WTC11 (cell line): ENCODE measurements around the gene KIAA1328. TPM values are rescaled to one million over a fixed set of nuclear protein-coding genes. Genes with fewer than 3 reads are reported as not detected.

Source experiments
- ATAC-seq: fragments of 200-7000 bp; cut with Tn5 transposase; 2 replicates; pipeline ENCODE4 v1.10.0; 2021; ENCODE audit warnings: mild to moderate bottlenecking, moderate library complexity
- CTCF ChIA-PET: fragments of 300-600 bp; sonication (Branson Sonifier 250); formaldehyde crosslinking; loops from one replicate; lab custom pipeline; 2021; ENCODE audit warnings: antibody characterized with exemption; lab: Charles Lee
- POLR2A ChIA-PET: fragments of 350-600 bp; sonication (Branson Sonifier 250); formaldehyde crosslinking; loops from one replicate; lab custom pipeline; 2021; ENCODE audit warnings: antibody characterized with exemption; lab: Charles Lee
- DNase-seq: peaks from one replicate; pipeline ENCODE4 v3.0.0; 2021; ENCODE audit warnings: low spot score
- H3K27ac Mint-ChIP-seq: 2 replicates; pipeline ENCODE4 v1.8.0; 2021; ENCODE audit warnings: mixed read lengths
- H3K27me3 Mint-ChIP-seq: 2 replicates; pipeline ENCODE4 v1.8.0; 2021; ENCODE audit warnings: low read depth, mild to moderate bottlenecking, moderate library complexity, mixed read lengths
- H3K36me3 Mint-ChIP-seq: 2 replicates; pipeline ENCODE4 v1.8.0; 2021; ENCODE audit warnings: mixed read lengths
- H3K4me1 Mint-ChIP-seq: 2 replicates; pipeline ENCODE4 v1.8.0; 2022; ENCODE audit warnings: mixed read lengths
- H3K4me3 Mint-ChIP-seq: 2 replicates; pipeline ENCODE4 v1.8.0; 2021; ENCODE audit warnings: mild to moderate bottlenecking, moderate library complexity, mixed read lengths
- H3K9me3 Mint-ChIP-seq: 2 replicates; pipeline ENCODE4 v1.8.0; 2021; ENCODE audit warnings: mixed read lengths
- ATF1 ChIP-seq: sonication (generic); formaldehyde crosslinking; IDR thresholded peaks from 2 replicates; pipeline ENCODE4 v1.8.1; 2023; ENCODE audit warnings: mild to moderate bottlenecking, moderate library complexity, missing genetic modification reagents
- ATF6 ChIP-seq: sonication (generic); formaldehyde crosslinking; IDR thresholded peaks from 2 replicates; pipeline ENCODE4 v1.8.1; 2023; ENCODE audit warnings: mild to moderate bottlenecking, missing genetic modification reagents
- ETV6 ChIP-seq: sonication (generic); formaldehyde crosslinking; IDR thresholded peaks from 2 replicates; pipeline ENCODE4 v1.8.1; 2022; ENCODE audit warnings: mild to moderate bottlenecking, missing genetic modification reagents
- GTF2I ChIP-seq: fragments of 250-450 bp; sonication (Bioruptor Pico); conservative IDR thresholded peaks from 2 replicates; pipeline ENCODE4 v1.4.0; 2021; ENCODE audit warnings: mild to moderate bottlenecking
- JUN ChIP-seq: sonication (generic); formaldehyde crosslinking; IDR thresholded peaks from 2 replicates; pipeline ENCODE4 v1.8.0; 2023; ENCODE audit warnings: mild to moderate bottlenecking, missing genetic modification reagents
- NFATC4 ChIP-seq: fragments of 250-450 bp; sonication (Bioruptor Pico); IDR thresholded peaks from 2 replicates; pipeline ENCODE4 v1.9.0; 2021; ENCODE audit warnings: mild to moderate bottlenecking
- NR1H2 ChIP-seq: sonication (generic); formaldehyde crosslinking; IDR thresholded peaks from 2 replicates; pipeline ENCODE4 v1.9.0; 2021; ENCODE audit warnings: mild to moderate bottlenecking, moderate library complexity, missing genetic modification reagents
- PRRX2 ChIP-seq: fragments of 250-450 bp; sonication (Bioruptor Pico); IDR thresholded peaks from 2 replicates; pipeline ENCODE4 v1.8.0; 2021; ENCODE audit warnings: mild to moderate bottlenecking
- SMAD4 ChIP-seq: sonication (generic); formaldehyde crosslinking; IDR thresholded peaks from 2 replicates; pipeline ENCODE4 v1.8.0; 2022; ENCODE audit warnings: mild to moderate bottlenecking, missing genetic modification reagents
- ZBTB21 ChIP-seq: sonication (generic); formaldehyde crosslinking; IDR thresholded peaks from 2 replicates; pipeline ENCODE4 v1.8.1; 2023; ENCODE audit warnings: mild to moderate bottlenecking, missing genetic modification reagents, borderline replicate concordance
- ZNF263 ChIP-seq: sonication (generic); formaldehyde crosslinking; IDR thresholded peaks from 2 replicates; pipeline ENCODE4 v1.8.1; 2022; ENCODE audit warnings: low read depth, mild to moderate bottlenecking, moderate library complexity, missing genetic modification reagents
- ZNF396 ChIP-seq: fragments of 250-450 bp; sonication (Bioruptor Pico); IDR thresholded peaks from 2 replicates; pipeline ENCODE4 v1.8.0; 2021; ENCODE audit warnings: mild to moderate bottlenecking, moderate library complexity, borderline replicate concordance
- ZNF416 ChIP-seq: fragments of 250-450 bp; sonication (Bioruptor Pico); IDR thresholded peaks from 2 replicates; pipeline ENCODE4 v1.9.0; 2021; ENCODE audit warnings: mild to moderate bottlenecking, inconsistent platforms
- ZNF532 ChIP-seq: fragments of 250-450 bp; sonication (Bioruptor Pico); IDR thresholded peaks from 2 replicates; pipeline ENCODE4 v1.9.0; 2021; ENCODE audit warnings: mild to moderate bottlenecking, borderline replicate concordance
- total RNA-seq: library from RNA; stranded (reverse); gene quantifications from 3 replicates; pipeline ENCODE4 v1.2.3, GENCODE V29; 2021
- TF ChIP-seq, protein P1 (sequence below): fragments of 250-450 bp; sonication (Bioruptor Pico); IDR thresholded peaks from 2 replicates; pipeline ENCODE4 v1.8.0; 2021; ENCODE audit warnings: mild to moderate bottlenecking
- TF ChIP-seq, protein P2 (sequence below): fragments of 250-450 bp; sonication (Bioruptor Pico); IDR thresholded peaks from 2 replicates; pipeline ENCODE4 v1.9.0; 2021; ENCODE audit warnings: moderate library complexity, mild to moderate bottlenecking, inconsistent platforms, borderline replicate concordance
- TF ChIP-seq, protein P3 (sequence below): sonication (generic); formaldehyde crosslinking; IDR thresholded peaks from 2 replicates; pipeline ENCODE4 v1.8.1; 2022; ENCODE audit warnings: low read depth, mild to moderate bottlenecking, moderate library complexity, missing genetic modification reagents, borderline replicate concordance

Gene KIAA1328
- total RNA-seq, 1 experiment from 2014 or later = 4.8 TPM

- ATAC-seq (no peak), DNase-seq (no peak)
- H3K36me3 Mint-ChIP-seq = peaks cover 3% of the 10 kb centered on the region
- TF ChIP-seq GTF2I (CRISPR knock-in tag) (no peak), ATF1 (CRISPR knock-in tag) (no peak), ZNF532 (no peak), SMAD4 (no peak), ETV6 (no peak), NFATC4 (CRISPR knock-in tag) (no peak), PRRX2 (CRISPR knock-in tag) (no peak)
- TF ChIP-seq, protein P1, sequence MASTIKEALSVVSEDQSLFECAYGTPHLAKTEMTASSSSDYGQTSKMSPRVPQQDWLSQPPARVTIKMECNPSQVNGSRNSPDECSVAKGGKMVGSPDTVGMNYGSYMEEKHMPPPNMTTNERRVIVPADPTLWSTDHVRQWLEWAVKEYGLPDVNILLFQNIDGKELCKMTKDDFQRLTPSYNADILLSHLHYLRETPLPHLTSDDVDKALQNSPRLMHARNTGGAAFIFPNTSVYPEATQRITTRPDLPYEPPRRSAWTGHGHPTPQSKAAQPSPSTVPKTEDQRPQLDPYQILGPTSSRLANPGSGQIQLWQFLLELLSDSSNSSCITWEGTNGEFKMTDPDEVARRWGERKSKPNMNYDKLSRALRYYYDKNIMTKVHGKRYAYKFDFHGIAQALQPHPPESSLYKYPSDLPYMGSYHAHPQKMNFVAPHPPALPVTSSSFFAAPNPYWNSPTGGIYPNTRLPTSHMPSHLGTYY (CRISPR knock-in tag) = no peak
- no peaks in the 10 kb centered on the region for H3K9me3 Mint-ChIP-seq
- ChIA-PET CTCF (interaction anchor here (1.3 to 2.2 kb wide), 3 partner anchors 10 to 68 kb away, joined by 3 to 20 read pairs (median 3); no protein-coding TSS in a partner anchor), POLR2A (no interaction called here)
- H3K4me1 Mint-ChIP-seq = peaks cover 19% of the 10 kb centered on the region
- no peak overlapping the region for H3K27ac Mint-ChIP-seq
- H3K27me3 Mint-ChIP-seq = no peaks in the 10 kb centered on the region; the same call in 1 of the 2 replicates
- H3K4me3 Mint-ChIP-seq = peak overlapping the region; percentile 79
These were observed 1.2 kb downstream of the KIAA1328 start for GRCh38 chr18:36830158-36830495.

DNA sequence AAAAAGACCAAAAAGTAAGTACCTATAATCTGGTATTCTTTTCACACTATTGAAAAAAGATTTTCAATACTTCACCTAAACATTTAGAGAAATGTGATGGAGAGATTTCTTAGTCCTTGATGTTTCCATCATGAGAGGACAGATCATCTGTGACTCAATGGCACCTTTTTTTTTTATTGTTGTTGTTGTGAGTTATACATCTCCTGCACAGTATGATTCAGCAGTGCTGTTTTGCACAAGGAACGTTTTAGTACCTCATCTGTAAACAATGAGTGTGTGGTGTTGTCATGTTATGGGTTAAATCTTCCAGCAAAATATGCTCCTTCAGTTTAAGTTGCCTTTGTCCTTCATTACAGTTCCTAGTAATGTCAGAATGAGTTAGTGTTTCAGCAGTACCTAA is 2.2 kb downstream of the KIAA1328 start:
- DNase-seq (no peak), ATAC-seq (no peak)
- Mint-ChIP-seq H3K4me1 (peaks cover 19% of the 10 kb centered on the region), H3K27ac (no peak overlapping the region), H3K27me3 (no peaks in the 10 kb centered on the region; the same call in 1 of the 2 replicates), H3K9me3 (no peaks in the 10 kb centered on the region), H3K36me3 (peaks cover 3% of the 10 kb centered on the region), H3K4me3 (no peak overlapping the region)
- TF ChIP-seq ZNF532 = no peak
- no peak for TF ChIP-seq ZBTB21 (CRISPR knock-in tag)
- no peak for TF ChIP-seq NR1H2 (CRISPR knock-in tag)
- TF ChIP-seq ZNF416 (CRISPR knock-in tag) = no peak
- ChIA-PET POLR2A (no interaction called here), CTCF (no interaction called here)

DNA sequence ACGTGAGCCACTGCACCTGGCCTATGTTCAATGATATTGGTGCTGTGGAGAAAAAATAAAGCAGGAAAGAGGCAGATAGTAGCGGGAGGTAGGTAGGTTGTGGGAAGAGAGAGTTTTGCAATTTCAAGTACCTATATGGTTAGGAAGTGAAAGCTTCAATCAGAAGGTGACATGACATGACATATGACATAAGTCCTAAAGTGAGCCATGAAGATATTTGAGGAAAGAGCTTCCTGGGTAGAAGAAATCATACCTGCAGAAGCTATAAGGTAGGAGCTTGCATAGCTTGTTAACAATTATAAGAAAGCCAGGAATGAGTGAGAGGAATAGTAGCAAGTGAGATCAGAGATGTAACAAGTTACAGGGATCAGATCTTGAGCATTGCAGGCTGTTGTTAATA is 4.2 kb downstream of the KIAA1328 start:
- no peak overlapping the region for H3K4me3 Mint-ChIP-seq
- no peaks in the 10 kb centered on the region; the same call in 1 of the 2 replicates for H3K27me3 Mint-ChIP-seq
- no peak for DNase-seq
- no peaks in the 10 kb centered on the region for H3K9me3 Mint-ChIP-seq
- H3K27ac Mint-ChIP-seq = no peak overlapping the region
- H3K36me3 Mint-ChIP-seq = peaks cover 11% of the 10 kb centered on the region; the same call in 1 of the 2 replicates
- ChIA-PET POLR2A (no interaction called here), CTCF (interaction anchor here (1.3 kb wide), 1 partner anchor 66 kb away, joined by 4 read pairs; no protein-coding TSS in a partner anchor)
- H3K4me1 Mint-ChIP-seq = peaks cover 10% of the 10 kb centered on the region
- ATAC-seq = no peak
- TF ChIP-seq, protein P2, sequence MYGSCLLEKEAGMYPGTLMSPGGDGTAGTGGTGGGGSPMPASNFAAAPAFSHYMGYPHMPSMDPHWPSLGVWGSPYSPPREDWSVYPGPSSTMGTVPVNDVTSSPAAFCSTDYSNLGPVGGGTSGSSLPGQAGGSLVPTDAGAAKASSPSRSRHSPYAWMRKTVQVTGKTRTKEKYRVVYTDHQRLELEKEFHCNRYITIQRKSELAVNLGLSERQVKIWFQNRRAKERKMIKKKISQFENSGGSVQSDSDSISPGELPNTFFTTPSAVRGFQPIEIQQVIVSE (CRISPR knock-in tag) = no peak
- TF ChIP-seq ATF6 (no peak), ZNF396 (CRISPR knock-in tag) (no peak), ZNF263 (no peak), JUN (CRISPR knock-in tag) (no peak)
- TF ChIP-seq, protein P3, sequence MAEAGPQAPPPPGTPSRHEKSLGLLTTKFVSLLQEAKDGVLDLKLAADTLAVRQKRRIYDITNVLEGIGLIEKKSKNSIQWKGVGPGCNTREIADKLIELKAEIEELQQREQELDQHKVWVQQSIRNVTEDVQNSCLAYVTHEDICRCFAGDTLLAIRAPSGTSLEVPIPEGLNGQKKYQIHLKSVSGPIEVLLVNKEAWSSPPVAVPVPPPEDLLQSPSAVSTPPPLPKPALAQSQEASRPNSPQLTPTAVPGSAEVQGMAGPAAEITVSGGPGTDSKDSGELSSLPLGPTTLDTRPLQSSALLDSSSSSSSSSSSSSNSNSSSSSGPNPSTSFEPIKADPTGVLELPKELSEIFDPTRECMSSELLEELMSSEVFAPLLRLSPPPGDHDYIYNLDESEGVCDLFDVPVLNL = no peak
